Right forelimb (tissue), 1 donor: ENCODE results near the gene NUDT22.

Experiments used
- DNase-seq: peaks from one replicate; pipeline ENCODE4 v3.0.0-alpha.2; 2018

The NUDT22 gene

DNA sequence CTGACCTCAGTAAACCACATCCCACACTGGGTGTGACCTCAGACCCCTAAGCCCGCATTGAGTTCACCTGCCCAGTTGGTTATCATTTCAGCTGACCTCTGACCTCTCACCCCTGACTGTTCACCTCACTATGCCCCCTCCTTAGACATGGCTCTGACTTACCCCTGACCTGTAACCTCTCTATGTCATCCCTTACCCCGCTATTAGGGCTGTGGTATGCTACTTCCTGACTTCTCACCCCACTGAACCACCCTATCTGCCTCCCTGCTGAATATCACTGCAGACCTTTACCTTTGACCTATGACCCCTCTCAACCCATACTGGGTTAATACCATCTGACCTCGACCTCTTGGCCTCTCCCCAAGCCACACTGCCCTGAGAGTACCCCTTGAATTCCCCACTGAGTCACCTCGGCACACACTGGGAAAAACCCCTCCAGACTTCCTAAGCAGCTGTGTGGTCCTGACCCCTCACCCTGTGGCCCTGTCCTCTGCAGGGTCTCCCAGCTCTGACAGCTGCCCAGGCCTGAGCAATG, 33.5 kb downstream of the NUDT22 start:
- no peak for DNase-seq

DNA sequence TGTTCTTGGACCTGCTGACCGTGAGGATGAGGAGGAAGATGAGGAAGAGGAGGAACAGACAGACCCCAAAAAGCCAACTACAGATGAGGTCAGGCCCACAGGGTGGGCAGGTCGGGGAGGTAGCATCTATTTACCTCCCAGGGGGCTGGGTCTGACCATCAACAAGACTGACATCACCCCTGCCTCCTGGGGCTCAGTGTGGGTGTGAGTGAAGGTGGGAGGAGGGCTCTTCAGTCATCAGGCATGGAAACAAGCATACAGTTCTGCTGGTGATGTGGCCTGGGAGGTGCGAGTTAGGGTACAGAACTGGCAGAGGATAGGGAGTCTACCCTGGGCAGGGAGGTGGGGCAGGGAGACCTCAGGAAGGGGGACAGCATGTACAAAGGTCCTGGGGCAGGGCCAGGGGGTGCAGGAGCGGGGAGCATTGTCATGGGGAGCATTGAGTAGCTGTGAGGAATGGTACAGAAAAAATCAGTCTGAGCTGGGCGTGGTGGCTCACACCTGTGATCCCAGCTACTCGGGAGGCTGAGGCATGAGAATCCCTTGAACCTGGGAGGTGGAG, 34.2 kb downstream of the NUDT22 start:
- DNase-seq = no peak

DNA sequence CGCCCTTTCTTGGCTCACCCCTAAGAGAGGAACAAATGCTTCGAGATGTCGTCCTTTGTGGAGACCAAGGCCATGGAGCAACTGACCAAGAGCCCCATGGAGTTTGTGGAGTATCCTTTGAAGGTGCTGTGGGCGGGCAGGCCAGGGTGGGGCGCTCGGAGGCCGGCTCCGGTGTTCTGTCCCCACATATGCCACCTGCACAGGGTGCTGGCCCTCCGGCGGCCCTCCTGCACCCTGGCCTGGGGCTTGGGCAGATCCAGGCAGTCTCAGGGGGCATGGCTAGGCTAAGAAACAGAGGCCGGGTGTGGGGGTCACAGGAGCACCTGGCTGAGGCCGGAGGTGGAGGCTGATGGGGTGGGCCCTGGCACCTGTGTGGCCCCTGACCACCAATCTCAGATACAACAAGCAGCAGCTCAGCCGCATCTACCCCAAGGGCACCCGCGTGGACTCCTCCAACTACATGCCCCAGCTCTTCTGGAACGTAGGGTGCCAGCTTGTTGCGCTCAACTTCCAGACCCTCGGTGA, 35.5 kb downstream of the NUDT22 start:
- DNase-seq = no peak

DNA sequence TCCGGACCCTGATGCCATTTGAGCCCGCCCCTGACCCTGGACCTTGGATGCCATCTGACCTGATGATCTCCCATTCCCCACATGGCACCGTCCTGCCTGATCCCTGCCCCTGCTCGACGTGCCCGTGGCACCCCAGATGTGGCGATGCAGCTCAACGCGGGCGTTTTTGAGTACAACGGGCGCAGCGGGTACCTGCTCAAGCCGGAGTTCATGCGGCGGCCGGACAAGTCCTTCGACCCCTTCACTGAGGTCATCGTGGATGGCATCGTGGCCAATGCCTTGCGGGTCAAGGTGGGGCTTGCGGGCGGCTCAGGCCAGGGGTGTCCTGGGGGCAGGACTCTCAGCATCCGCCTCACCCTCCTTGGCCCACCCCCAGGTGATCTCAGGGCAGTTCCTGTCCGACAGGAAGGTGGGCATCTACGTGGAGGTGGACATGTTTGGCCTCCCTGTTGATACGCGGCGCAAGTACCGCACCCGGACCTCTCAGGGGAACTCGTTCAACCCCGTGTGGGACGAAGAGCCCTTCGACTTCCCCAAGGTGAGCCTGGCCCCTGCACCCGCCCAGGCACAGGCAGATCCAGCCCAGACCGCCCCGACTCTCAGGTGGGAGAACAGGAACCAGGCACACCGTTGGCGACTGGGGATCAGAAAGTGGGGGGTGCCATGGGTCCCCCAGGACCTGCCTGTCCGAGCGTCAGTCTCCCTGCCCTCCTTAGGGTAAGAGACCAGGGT, 36.4 kb downstream of the NUDT22 start:
- no peak for DNase-seq

DNA sequence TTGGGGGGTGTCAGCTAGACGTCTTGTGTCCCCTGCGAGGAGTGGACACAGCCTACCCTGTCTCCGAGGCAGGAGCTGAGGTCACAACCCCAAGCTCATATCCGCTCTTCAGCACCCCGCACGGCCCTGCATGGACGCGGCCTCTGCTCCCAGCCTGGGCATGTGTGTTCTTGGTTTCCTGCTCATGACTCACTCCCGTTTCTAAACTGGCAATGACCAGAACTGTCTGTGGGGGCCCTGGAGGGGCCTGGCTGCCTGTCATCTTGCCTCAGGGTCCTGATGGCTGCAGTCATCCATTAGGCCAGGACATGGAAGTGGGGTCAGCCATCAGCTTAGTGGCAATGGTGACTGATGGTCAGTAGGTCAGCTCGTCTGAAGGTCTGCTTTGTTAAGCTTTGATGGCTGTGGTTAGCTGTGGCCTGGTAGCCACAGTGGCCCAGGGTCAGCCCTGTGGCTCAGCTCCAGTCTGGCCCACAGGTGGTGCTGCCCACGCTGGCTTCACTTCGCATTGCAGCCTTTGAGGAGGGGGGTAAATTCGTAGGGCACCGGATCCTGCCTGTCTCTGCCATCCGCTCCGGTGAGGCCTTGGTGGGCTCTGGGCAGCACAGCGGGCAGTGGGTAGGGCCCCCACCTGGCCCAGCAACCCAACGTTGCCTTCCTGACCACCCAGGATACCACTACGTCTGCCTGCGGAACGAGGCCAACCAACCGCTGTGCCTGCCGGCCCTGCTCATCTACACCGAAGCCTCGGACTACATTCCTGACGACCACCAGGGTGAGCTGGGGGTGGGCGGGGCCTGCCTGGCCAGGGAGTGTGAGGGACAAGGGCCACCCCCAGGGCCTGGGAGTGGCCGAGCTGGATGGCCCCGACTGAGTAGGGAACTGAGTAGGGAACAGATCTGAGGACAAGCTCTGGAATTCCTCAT, 37.2 kb downstream of the NUDT22 start:
- no peak for DNase-seq

DNA sequence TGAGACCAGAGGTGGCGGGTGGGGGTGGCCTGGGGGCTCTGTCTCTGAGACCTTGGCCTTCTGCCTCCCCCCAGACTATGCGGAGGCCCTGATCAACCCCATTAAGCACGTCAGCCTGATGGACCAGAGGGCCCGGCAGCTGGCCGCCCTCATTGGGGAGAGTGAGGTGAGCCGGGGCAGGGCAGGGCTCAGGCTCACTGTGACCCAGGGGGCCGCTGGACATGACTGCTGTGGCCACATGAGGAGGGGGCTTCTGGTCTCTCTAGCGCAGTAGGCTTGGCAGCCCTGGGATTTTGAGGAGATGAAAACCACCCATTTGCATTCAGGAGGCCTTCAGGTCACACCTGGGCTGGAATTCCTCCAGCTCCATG, 37.9 kb downstream of the NUDT22 start:
- DNase-seq = no peak

DNA sequence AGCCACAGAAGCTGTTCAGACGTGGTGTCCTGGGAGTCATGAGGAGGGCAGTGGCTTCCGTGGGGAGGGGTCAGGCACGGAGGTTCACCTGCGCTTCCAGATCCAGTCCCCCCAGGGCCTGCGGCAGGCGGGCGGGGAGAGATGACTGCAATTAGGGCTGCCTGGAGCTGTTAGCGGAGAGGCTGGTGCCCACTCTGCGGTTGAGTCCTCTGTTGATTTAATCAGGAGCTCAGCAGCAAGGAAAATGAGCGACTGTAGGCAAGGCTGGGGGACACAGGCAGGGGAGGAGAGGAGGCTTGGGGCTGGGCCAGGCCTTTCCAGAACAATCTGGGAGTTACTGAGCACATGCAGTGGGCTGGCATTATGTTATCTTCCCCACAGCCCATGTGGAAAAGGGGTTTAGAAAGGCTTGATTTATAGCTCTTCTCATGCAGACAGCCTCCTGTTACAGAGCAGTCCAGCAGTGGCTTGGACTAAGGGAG, 38.3 kb downstream of the NUDT22 start:
- no peak for DNase-seq

DNA sequence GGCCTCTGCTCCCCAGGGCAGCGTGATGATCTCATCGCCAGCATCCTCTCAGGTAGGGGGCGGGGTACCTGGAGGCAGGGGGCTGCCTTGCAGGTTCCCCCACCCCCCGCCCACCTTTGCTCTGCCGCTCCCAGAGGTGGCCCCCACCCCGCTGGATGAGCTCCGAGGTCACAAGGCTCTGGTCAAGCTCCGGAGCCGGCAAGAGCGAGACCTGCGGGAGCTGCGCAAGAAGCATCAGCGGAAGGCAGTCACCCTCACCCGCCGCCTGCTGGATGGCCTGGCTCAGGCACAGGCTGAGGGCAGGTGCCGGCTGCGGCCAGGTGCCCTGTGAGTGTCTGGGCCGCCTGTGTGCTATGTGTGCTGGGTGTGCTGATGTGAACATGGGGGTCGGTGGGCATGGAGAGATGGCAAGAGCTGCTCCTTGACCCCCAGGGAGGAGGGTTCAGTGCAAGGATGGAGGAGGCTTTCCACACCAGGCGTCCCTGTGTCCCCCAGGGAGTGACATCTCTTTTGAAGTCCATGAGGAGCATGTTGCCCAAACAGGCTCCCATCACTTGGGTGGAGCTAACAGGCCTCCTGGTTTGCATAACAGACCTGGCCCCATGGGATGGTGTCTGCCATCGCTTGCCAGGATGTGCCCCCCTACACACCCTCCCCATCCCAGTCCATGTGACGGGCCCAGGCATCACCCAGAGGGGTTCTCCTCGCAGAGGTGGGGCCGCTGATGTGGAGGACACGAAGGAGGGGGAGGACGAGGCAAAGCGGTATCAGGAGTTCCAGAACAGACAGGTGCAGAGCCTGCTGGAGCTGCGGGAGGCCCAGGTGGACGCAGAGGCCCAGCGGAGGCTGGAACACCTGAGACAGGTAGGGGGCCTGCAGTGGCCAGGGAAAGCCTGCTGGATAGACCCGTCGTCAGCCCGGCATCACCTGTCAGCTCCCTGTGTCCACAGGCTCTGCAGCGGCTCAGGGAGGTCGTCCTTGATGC, 39.4 kb downstream of the NUDT22 start:
- no peak for DNase-seq

DNA sequence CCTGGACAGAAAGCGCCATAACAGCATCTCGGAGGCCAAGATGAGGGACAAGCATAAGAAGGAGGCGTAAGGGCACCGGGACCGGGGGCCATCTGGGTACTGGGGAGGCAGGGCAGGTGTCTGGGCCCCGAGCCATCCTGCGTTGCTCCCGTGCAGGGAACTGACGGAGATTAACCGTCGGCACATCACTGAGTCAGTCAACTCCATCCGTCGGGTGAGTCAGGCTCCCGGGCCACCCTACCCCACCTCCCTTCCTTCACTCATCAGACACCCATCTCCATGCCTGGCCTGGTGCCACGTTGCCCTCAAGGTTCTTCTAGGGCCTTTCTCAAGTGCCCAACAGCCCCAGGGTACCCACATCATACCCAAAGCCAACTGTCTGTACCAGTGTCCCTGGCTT, 40.3 kb downstream of the NUDT22 start:
- no peak for DNase-seq

DNA sequence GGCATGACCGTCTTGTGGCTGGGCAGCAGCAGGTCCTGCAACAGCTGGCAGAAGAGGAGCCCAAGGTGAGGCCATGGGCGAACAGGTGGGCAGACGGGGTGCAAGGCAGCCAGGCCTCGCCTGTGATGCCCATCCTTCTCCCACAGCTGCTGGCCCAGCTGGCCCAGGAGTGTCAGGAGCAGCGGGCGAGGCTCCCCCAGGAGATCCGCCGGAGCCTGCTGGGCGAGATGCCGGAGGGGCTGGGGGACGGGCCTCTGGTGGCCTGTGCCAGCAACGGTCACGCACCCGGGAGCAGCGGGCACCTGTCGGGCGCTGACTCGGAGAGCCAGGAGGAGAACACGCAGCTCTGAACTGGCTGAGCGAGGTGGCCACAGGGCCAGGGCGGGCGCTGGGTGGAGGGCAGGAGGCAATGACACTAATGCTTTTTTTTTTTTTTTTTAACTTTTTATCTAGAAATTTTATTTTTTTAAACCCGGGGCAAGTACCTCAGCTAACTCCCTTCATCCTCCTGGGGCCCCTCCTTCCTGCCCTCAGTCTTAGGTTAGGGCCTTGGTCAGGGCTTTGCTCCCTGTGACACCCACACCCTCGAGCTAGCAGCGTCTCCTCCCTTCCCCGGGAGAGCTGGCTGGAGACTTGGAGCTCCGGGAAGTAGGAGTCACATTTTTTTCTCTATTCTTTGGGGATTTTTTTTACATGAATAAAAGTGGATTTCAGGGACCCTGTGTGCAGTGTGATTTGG, 41.3 kb downstream of the NUDT22 start:
- no peak for DNase-seq

DNA sequence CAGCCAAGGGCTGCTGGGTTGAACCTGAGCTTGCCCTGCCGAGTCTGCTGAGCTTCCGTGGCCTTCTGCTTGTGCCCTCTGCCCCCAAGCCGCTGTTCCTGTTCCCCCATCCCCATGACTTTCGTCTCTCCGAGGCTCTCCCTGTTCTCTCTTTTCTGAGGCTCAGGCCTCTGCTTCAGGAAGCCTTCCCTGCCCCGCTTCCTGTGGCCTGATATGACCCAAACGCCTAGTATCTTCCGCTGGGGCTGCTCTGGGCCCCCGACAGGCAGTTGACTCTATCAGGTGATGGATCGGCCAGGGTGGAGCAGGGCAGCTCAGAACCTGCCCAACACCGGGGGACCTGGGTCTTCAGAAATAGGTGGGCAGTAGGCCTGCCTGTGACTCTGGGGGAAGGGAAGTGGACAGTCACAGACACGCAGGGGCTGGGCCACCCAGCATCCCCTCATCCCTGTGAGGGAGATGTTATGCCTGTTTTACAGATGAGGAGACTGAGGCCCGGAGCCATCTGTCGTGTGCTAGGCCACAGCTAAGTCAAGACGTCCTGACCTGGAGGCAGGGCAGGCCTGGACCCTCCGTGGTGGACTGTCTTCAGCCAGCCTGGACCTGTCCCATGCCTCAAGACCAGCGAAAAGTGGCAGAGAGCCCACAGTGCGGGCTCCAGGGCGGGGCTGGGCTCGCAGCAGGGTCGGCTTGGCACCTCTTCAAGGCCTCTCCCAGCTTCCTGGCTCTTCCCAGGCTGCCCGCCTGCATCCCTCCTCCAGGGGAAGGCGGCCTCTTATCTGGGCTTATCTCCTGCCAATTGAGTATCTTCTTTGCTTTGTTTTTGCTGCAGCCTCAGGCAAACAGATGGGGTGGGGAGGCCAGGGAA, 42.2 kb downstream of the NUDT22 start:
- DNase-seq = no peak

DNA sequence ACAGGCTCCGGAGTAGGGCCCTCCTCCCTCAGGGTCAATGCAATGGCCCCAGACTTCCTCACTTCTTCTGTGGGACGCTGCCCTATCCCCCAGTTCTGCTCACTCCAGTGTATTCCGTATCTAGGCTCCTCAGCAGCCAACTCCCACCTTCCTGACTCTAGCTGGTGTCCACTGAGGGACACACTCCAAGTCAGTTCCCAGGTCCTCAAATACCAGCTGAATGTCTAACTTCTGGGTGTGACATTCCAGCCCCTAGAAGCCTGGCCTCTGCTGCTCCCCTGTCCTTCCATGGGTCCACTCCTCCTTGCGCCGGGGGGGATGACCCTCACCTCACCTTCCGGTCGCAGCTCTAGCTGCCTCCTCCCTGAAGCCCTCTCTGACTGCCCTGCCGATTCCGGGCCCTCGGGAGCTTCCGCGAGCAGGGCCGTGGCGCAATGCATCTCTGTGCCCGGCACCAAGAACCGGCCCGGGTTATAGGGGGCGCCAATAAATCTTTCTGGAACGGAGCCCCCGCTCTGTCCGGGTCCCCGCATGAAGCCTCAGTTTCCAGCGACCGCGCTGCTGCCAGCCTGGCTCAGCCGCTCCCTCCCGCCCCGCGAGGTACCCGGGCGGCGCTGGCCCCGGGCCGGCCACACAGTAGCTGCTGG, 42.9 kb downstream of the NUDT22 start:
- DNase-seq = no peak

DNA sequence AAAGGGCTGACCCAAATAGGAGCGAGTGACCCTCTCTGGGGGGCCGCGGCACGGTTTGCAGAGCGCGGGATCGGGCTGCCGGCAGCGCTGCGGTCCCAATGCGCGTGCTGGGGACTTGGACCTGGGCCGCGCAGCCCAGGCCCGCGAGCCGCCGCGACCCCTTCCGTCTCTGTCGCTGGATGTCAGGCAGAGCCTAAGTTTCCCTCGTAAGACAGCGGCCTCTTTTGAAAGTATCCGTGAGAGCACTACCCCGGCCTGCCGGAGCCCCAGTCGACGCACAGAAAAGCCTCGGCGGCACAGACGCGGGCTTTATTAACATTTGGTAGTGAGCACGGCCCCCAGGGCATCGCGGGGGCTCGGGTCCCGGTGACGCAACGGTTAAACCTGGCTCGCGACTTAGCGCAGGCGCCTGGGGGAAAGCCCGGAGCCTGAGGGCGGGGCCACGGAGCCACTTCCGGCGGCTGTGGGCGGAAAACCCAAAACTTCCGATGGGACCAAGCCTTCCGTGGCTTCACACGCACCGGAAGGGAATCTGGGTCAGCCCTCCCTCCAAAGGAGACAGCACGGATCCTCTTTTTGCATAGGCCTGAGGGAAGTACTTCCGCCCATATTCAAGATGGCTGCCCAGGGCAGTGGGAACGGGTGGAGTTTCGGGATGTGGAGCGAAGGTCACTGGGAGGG, 43.6 kb downstream of the NUDT22 start:
- DNase-seq = peak; percentile 99

DNA sequence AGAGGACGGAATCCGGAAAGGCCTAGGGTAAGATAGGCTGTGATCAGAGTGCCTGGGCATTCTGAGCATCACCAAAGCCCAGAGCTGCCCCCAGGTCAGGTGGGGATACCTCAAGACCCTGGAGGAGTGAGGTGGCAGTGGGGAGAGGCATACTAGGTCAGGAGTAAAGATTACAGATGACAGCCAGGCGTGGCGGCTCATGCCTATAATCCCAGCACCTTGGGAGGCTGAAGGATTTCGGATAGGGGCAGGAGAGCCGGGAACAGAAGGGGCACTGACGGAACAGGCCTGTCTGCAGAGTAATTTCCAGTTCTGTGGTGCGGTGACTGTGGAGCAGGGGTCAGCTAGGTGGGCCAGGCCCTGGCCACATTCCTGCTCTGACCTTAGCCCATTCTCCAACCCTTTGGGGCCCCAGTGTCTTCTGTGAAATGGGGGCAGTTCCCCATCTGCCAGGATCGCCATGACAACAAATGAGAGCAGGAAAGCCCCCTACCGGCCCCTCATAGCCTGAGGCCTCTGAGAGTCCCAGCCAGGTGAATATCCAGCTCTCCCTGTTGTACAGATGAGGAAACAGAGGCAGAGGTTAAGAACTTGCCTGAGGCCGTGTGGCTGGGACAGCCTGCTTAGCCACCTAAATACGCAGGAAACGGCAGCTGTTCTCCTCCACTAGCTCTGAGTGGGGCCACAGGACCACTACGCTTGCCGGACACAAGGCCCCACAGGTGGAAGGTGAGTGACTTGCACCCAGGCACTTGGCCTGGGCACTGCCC, 49.1 kb downstream of the NUDT22 start:
- no peak for DNase-seq

DNA sequence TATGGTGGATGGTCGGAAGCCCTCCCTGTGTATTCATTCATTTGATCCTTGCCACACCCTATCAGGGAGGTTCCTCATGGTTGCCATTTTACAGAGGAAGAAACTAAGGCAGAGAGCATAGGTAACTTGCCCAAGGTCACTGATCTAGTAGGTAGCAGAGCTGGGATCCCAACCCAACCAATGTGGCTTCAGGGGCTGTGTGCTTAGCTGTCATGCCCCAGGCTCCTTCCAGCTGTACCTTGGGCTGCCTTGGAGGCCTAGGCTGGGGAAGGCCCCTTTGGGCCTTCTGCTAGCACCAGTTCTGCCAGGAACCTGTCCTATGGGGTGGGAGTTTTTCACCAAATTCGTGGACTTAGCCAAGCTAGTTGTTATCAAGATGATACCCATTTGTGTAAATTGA, 49.8 kb downstream of the NUDT22 start:
- no peak for DNase-seq

DNA sequence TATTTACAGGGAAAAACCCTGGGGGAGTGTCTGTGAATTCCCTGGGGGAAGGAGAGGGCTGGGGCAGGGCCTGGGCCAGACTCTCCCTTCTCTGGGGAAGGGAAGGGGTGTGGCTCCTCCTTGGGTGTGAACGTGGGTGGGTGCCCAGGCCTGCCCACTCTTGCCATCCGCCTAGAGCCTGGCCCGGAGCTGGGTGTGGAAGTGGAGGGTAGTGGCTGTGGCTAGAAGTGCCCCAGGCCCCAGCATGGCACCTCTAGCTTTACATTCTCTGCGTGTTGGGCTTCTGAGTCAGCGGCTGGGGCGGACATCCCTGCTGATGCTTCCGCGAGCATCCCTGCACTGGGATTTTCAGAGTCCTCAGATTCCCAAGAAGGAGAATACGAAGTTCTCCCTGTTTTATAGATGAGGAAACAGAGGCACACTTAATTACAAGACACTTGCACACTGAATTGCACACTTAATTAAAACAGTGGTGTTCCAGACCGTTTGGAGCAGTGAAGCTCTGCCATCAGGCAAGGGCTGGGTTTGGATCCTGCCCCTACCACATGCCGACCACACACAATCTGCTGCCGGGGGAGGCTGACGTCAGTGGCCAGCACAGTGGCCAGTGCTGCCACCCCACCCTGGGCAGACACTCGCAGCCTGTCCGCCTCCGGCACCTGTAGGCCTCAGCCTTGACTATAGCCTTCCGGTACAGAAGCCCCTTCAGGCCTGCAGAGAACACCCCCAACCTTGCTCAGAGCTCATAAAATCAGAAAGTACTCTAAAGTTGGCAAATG, 50.8 kb downstream of the NUDT22 start:
- no peak for DNase-seq

DNA sequence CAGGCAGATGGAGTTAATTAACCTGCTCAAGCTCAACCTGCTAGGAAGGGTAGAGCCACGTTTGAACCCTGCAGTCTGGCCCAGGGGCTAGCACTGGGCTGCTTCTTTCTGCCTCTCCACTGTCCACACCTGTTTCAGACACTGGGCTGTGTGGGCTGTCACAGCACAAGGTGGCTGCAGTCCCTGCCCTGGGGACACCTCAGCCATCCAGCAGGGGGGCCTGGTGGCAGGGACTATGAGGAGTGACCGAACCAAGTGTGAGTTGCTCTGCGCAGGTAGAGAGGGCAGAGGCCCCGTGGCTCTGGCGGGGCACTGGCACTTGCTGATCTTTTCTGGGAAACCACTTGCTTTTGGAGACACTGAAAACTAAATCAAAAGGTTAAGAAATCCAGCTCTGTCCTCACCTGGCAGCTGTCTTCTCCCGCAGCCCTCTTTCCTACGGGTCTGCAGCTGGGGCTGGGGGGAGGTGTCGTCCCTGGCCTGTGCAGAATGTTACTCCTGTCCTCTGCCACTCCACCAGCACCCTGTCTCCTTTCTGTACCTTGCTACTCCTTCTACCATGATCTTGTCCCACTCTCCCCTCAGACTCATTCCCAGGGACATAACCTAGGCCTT, 52.6 kb downstream of the NUDT22 start:
- DNase-seq = no peak
